Osteoblast (primary cell): Measurements from ENCODE around the gene PRRG2. TPM values are rescaled to one million over a fixed set of nuclear protein-coding genes. Genes with fewer than 3 reads are reported as not detected.

Source experiments
- DNase-seq: peaks from one replicate; pipeline ENCODE4 v3.0.0; 2011; ENCODE audit warnings: low spot score, mixed read lengths; ENCODE audit not compliant: insufficient read length; ENCODE audit errors: missing footprints
- H2AFZ ChIP-seq: 2 replicates; pipeline ENCODE4 v1.6.0; 2011; ENCODE audit warnings: mild to moderate bottlenecking, low read length
- H3K27ac ChIP-seq: 2 replicates; pipeline ENCODE4 v1.5.1; 2011; ENCODE audit warnings: mild to moderate bottlenecking, low read depth, low read length, moderate library complexity
- H3K27me3 ChIP-seq: 2 replicates; pipeline ENCODE4 v1.6.0; 2012; ENCODE audit warnings: mild to moderate bottlenecking, control low read depth, inconsistent platforms, low read length, moderate library complexity; ENCODE audit not compliant: insufficient read depth
- H3K36me3 ChIP-seq: 2 replicates; pipeline ENCODE4 v1.5.1; 2011; ENCODE audit warnings: mild to moderate bottlenecking, low read length, control low read depth, moderate library complexity; ENCODE audit not compliant: insufficient read depth
- H3K4me1 ChIP-seq: 2 replicates; pipeline ENCODE4 v1.5.1; 2011; ENCODE audit warnings: mild to moderate bottlenecking, low read length, control low read depth, moderate library complexity; ENCODE audit not compliant: insufficient read depth
- H3K4me2 ChIP-seq: 2 replicates; pipeline ENCODE4 v1.6.0; 2011; ENCODE audit warnings: mild to moderate bottlenecking, low read length; ENCODE audit not compliant: insufficient read depth
- H3K4me3 ChIP-seq: fragments of 200-600 bp; sonication (generic); 3 replicates; pipeline ENCODE4 v1.5.1; 2012; ENCODE audit warnings: mild to moderate bottlenecking, low read length, inconsistent platforms; ENCODE audit not compliant: insufficient read depth
- H3K79me2 ChIP-seq: 2 replicates; pipeline ENCODE4 v1.6.0; 2012; ENCODE audit warnings: mild to moderate bottlenecking, low read length, control low read depth, inconsistent platforms; ENCODE audit not compliant: insufficient read depth
- H3K9me3 ChIP-seq: 2 replicates; pipeline ENCODE4 v1.5.1; 2011; ENCODE audit warnings: low read depth, low read length, control low read depth
- H4K20me1 ChIP-seq: 2 replicates; pipeline ENCODE4 v1.6.0; 2012; ENCODE audit warnings: mild to moderate bottlenecking, low read length, control low read depth; ENCODE audit not compliant: insufficient read depth
- CTCF ChIP-seq: IDR thresholded peaks from 2 replicates; pipeline ENCODE4 v1.5.1; 2011; ENCODE audit warnings: mild to moderate bottlenecking, low read depth, low read length, moderate library complexity; ENCODE audit errors: extremely low read depth
- total RNA-seq: library from RNA; depleted of rRNA; stranded (reverse); fragments of >200 nt; gene quantifications from 2 replicates; pipeline ENCODE4 v1.2.3, GENCODE V29; 2012

Gene PRRG2
- total RNA-seq, 1 donor: under 0.01 TPM

GRCh38 chr19:49626226-49626625, 45.1 kb downstream of the PRRG2 start:
- H3K9me3 ChIP-seq: no peaks in the 10 kb centered on the region
- no peaks in the 10 kb centered on the region for H3K27me3 ChIP-seq
- H3K36me3 ChIP-seq: peaks cover 18% of the 10 kb centered on the region
- no peak overlapping the region for H2AFZ ChIP-seq
- no peak overlapping the region for H3K4me2 ChIP-seq
- H3K4me1 ChIP-seq: peaks cover 5% of the 10 kb centered on the region
- H4K20me1 ChIP-seq: peaks cover 2% of the 10 kb centered on the region
- H3K4me3 ChIP-seq: no peak overlapping the region
- peaks cover 5% of the 10 kb centered on the region for H3K79me2 ChIP-seq
- DNase-seq: peak; percentile 45
- TF ChIP-seq CTCF: no peak
- no peak overlapping the region for H3K27ac ChIP-seq

GRCh38 chr19:49629659-49630058, 48.5 kb downstream of the PRRG2 start:
- H3K79me2 ChIP-seq: no peaks in the 10 kb centered on the region
- no peaks in the 10 kb centered on the region for H4K20me1 ChIP-seq
- no peak for TF ChIP-seq CTCF
- no peaks in the 10 kb centered on the region for H3K27me3 ChIP-seq
- H3K4me2 ChIP-seq: no peak overlapping the region
- H3K9me3 ChIP-seq: no peaks in the 10 kb centered on the region
- H3K4me3 ChIP-seq: no peak overlapping the region
- H3K4me1 ChIP-seq: peaks cover 5% of the 10 kb centered on the region
- H3K36me3 ChIP-seq: peaks cover 12% of the 10 kb centered on the region
- H3K27ac ChIP-seq: no peak overlapping the region
- no peak overlapping the region for H2AFZ ChIP-seq
- DNase-seq: no peak

- Histone ChIP-seq H3K4me1 (peaks cover 5% of the 10 kb centered on the region), H3K36me3 (peaks cover 18% of the 10 kb centered on the region), H3K79me2 (no peaks in the 10 kb centered on the region), H2AFZ (no peak overlapping the region), H3K27me3 (no peaks in the 10 kb centered on the region), H4K20me1 (no peaks in the 10 kb centered on the region), H3K4me3 (no peak overlapping the region), H3K4me2 (no peak overlapping the region), H3K9me3 (no peaks in the 10 kb centered on the region), H3K27ac (no peak overlapping the region)
- no peak for TF ChIP-seq CTCF
- peak; percentile 48 for DNase-seq
Measured at GRCh38 chr19:49631014-49631588, 50.0 kb downstream of the PRRG2 start.

- peaks cover 5% of the 10 kb centered on the region for H3K4me1 ChIP-seq
- H3K27ac ChIP-seq: no peak overlapping the region
- H3K27me3 ChIP-seq: no peaks in the 10 kb centered on the region
- H3K4me3 ChIP-seq: no peak overlapping the region
- H3K36me3 ChIP-seq: peaks cover 18% of the 10 kb centered on the region
- H2AFZ ChIP-seq: no peak overlapping the region
- no peak overlapping the region for H3K4me2 ChIP-seq
- no peak for TF ChIP-seq CTCF
- no peaks in the 10 kb centered on the region for H3K79me2 ChIP-seq
- no peaks in the 10 kb centered on the region for H3K9me3 ChIP-seq
- no peaks in the 10 kb centered on the region for H4K20me1 ChIP-seq
- DNase-seq: peak; percentile 74
Measured at GRCh38 chr19:49631610-49632192, 50.6 kb downstream of the PRRG2 start.
